ENCODE measurements around the gene TMCO6. TPM values are rescaled to one million over a fixed set of nuclear protein-coding genes. Genes with fewer than 3 reads are reported as not detected.

TMCO6 gene
- total and polyA plus RNA-seq, 2 of the 4 experiments (the other 2 are of a cell fraction), result 6.6 to 10.6 TPM

GRCh38 chr5:140605879-140606278, 33.4 kb upstream of the TMCO6 start:
- ChIA-PET POLR2A (ENCODE audit: unreplicated experiment) (no interaction called here), CTCF (no interaction called here)
- H3K9me1 ChIP-seq (ENCODE audit: insufficient read depth, low read length), result no peaks in the 10 kb centered on the region
- no peak overlapping the region for H2BK5ac ChIP-seq (ENCODE audit: low read depth, low read length, poor library complexity, severe bottlenecking)
- no peak overlapping the region for H4K5ac ChIP-seq (ENCODE audit: low read depth, low read length)
- no peaks in the 10 kb centered on the region for H3K36me3 ChIP-seq (ENCODE audit: control insufficient read depth, insufficient read depth, low read length)
- H3K23ac ChIP-seq (ENCODE audit: low read depth, low read length), result no peak overlapping the region
- H4K8ac ChIP-seq (ENCODE audit: low read depth in 2 of 2, low read length in 2 of 2), result no peak overlapping the region
- ATAC-seq (ENCODE audit: low read depth) (no peak), DNase-seq (no peak)
- no peak overlapping the region for H2AFZ ChIP-seq (replicated peaks; ENCODE audit: low read length, poor library complexity)
- H3K9me3 ChIP-seq (ENCODE audit: control insufficient read depth, insufficient read depth, low read length), result no peaks in the 10 kb centered on the region
- in situ Hi-C loops (cut with MboI; ENCODE audit: low sequenced_read_pairs), result no loop called here
- no peak overlapping the region for H3K4ac ChIP-seq (ENCODE audit: low read depth, low read length)
- no peaks in the 10 kb centered on the region for H4K20me1 ChIP-seq (ENCODE audit: insufficient read depth, low read length)
- dilution Hi-C loops (cut with HindIII; ENCODE audit: low sequenced_read_pairs, unreplicated experiment), result no loop called here
- WGBS, 2 experiments (ENCODE audit: extremely low coverage in 2 of 2, insufficient read length in 1 of 2), result 80% methylated on average over 1 of the region's 3 CpGs; no CpG with 5 or more reads in 1 of the 2 experiments
- no peak overlapping the region for H3K4me3 ChIP-seq (ENCODE audit: insufficient read depth, low read depth, low read length)
- H3K56ac ChIP-seq (ENCODE audit: extremely low read depth, insufficient read depth, low read length), result no peak overlapping the region
- no peak overlapping the region for H2BK20ac ChIP-seq (ENCODE audit: low read depth, low read length)
- no peak overlapping the region for H3K14ac ChIP-seq (replicated peaks; ENCODE audit: low read depth, low read length)
- BruUV-seq (replicated peaks), result no TSS peak
- H3K4me1 ChIP-seq (ENCODE audit: control insufficient read depth, insufficient read depth, low read length), result peaks cover 2% of the 10 kb centered on the region
- no peak overlapping the region for H4K91ac ChIP-seq (ENCODE audit: insufficient read depth, low read depth, low read length)
- H3K79me1 ChIP-seq (ENCODE audit: low read depth in 1 of 2, low read length in 2 of 2), result no peaks in the 10 kb centered on the region
- H3K27ac ChIP-seq (ENCODE audit: insufficient read depth, low read length), result no peak overlapping the region
- H2BK15ac ChIP-seq (ENCODE audit: low read depth, low read length), result no peak overlapping the region
- H3K9ac ChIP-seq (ENCODE audit: low read depth, low read length), result no peak overlapping the region
- no peak overlapping the region for H2AK9ac ChIP-seq (replicated peaks; ENCODE audit: low read depth, low read length, poor library complexity)
- no peak overlapping the region for H2BK120ac ChIP-seq (ENCODE audit: low read depth, low read length)
- TF ChIP-seq ELK1 (IDR thresholded peaks at IDR 0.05; ENCODE audit: borderline replicate concordance, low read depth, low read length) (no peak), RCOR1 (IDR thresholded peaks at IDR 0.05; ENCODE audit: insufficient replicate concordance, low read length) (no peak), CHD1 (IDR thresholded peaks at IDR 0.05; ENCODE audit: low read depth, low read length) (no peak), USF2 (IDR thresholded peaks at IDR 0.05; ENCODE audit: low read depth, low read length) (no peak), MXI1 (IDR thresholded peaks at IDR 0.05; ENCODE audit: borderline replicate concordance, low read depth, low read length) (no peak), CEBPB (IDR thresholded peaks at IDR 0.05; ENCODE audit: low read depth, low read length) (no peak), BHLHE40 (IDR thresholded peaks at IDR 0.05; ENCODE audit: low read depth, low read length) (no peak), POLR2A (IDR thresholded peaks at IDR 0.05; ENCODE audit: low read depth, low read length) (no peak)
- H3K18ac ChIP-seq (ENCODE audit: low read depth, low read length), result no peak overlapping the region
- H3K4me2 ChIP-seq (ENCODE audit: low read depth, low read length), result no peak overlapping the region
- no peak overlapping the region for H2AK5ac ChIP-seq (ENCODE audit: low read depth, low read length)
- intact Hi-C loops (cut with micrococcal nuclease), result no loop called here
- H3K27me3 ChIP-seq (ENCODE audit: control insufficient read depth, insufficient read depth, low read length), result peaks cover 4% of the 10 kb centered on the region

All from IMR-90 (cell line).